Measurements from ENCODE around the gene VPS39. TPM values are rescaled to one million over a fixed set of nuclear protein-coding genes. Genes with fewer than 3 reads are reported as not detected.

VPS39 gene
- total and polyA plus RNA-seq, 2 donors (not counting 3 experiments of a cell fraction or from before 2014, with no cell fraction given): 56.5 to 56.7 TPM

DNA sequence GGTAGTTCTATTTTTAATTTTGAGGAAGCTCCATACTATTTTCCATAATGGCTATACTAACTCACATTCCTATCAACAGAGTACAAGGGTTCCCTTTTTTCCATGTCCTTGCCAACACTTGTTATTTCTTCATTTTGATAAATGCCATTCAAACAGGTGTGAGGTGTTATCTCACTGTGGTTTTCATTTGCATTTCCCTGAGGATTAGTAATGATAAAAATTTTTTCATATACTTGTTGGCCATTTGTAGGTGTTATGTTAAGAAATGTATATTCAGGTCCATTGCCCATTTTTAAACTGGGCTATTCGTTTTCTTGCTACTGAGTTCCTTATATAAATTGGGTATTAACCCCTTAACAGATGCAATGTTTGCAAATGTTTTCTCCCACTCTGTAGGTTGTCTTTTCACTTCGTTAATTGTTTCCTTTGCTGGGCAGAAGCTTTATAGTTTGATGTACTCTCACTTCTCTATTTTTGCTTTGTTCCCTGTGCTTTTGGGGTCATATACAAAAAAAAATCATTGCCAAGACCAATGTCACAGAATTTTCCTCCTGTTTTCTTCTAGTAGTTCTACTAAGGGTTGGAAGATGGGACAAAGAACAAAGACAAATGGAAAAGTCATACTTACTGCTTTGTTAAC is 11.0 kb upstream of the VPS39 start:
- H3K4me2 ChIP-seq (ENCODE audit: insufficient read depth, low read length): no peak overlapping the region
- H2AFZ ChIP-seq (ENCODE audit: low read depth, low read length): no peak overlapping the region
- no peak for DNase-seq (ENCODE audit: low read depth, low spot score)
- H3K27me3 ChIP-seq (ENCODE audit: control insufficient read depth in 2 of 2, insufficient read depth in 2 of 2, low read length in 2 of 2): no peaks in the 10 kb centered on the region
- no peak overlapping the region for H3K4me3 ChIP-seq (replicated peaks in 1 of 3; ENCODE audit: insufficient read depth in 1 of 3, low read depth in 1 of 3, low read length in 3 of 3)
- no peaks in the 10 kb centered on the region for H3K4me1 ChIP-seq (ENCODE audit: control insufficient read depth, extremely low read depth, insufficient read depth, low read length)
- dilution Hi-C loops (cut with MboI; ENCODE audit: extremely low pct_ligation_motif_present, low sequenced_read_pairs) (no loop called here), intact Hi-C loops (cut with micrococcal nuclease) (no loop called here)
- BruUV-seq (replicated peaks): no TSS peak
- no peaks in the 10 kb centered on the region for H3K9me3 ChIP-seq (replicated peaks; ENCODE audit: control insufficient read depth, insufficient read depth, low read length)
- CTCF ChIA-PET: interaction anchor here (1.2 to 1.6 kb wide), 2 partner anchors 11 kb away, joined by 3 to 5 read pairs; partner anchors contain the start of gene VPS39
- no peaks in the 10 kb centered on the region for H3K79me2 ChIP-seq (ENCODE audit: control insufficient read depth, insufficient read depth, low read length)
- peaks cover 3 to 7% of the 10 kb centered on the region in 2 experiments for H3K36me3 ChIP-seq (ENCODE audit: control insufficient read depth in 2 of 2, extremely low read depth in 1 of 2, insufficient read depth in 2 of 2, low read length in 2 of 2)
- H3K9me1 ChIP-seq (replicated peaks; ENCODE audit: control insufficient read depth, extremely low read depth, insufficient read depth, low read length): no peaks in the 10 kb centered on the region
- H3K27ac ChIP-seq (ENCODE audit: insufficient read depth, low read depth, low read length): no peak overlapping the region
- H3K9ac ChIP-seq (replicated peaks; ENCODE audit: extremely low read depth, insufficient read depth, low read length): no peak overlapping the region
- POLR2A ChIA-PET: no interaction called here
- H4K20me1 ChIP-seq (replicated peaks; ENCODE audit: control insufficient read depth, extremely low read depth, insufficient read depth, low read length): no peaks in the 10 kb centered on the region
- no peak for TF ChIP-seq POLR2AphosphoS5 (IDR thresholded peaks at IDR 0.05; ENCODE audit: insufficient read depth, low read depth, low read length)
- no peak for TF ChIP-seq CTCF (IDR thresholded peaks at IDR 0.05; ENCODE audit: extremely low read depth in 1 of 2, insufficient read depth in 1 of 2, low read depth in 1 of 2, low read length in 2 of 2)
- TF ChIP-seq POLR2A (IDR thresholded peaks at IDR 0.05; ENCODE audit: low read depth, low read length): no peak
- FAIRE-seq: no peak

DNA sequence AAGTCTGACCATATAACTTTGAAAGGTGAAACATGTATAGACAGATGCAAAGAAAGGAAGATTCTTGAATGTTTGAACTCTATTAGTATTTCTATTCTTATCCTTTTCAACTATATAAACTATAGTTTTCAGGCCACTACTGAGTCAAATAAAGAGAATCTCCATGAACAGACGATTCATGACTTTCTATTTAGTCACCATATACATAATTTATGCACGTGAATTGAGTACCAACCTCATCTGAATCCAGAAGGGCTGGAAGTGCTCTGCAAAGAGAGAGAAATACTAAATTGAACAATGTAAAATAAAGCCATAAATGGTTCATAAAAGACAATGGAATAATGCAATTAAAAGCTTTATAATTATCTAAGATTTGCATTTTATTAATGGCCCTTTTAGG is 9.5 kb upstream of the VPS39 start:
- dilution Hi-C loops (cut with MboI; ENCODE audit: extremely low pct_ligation_motif_present, low sequenced_read_pairs) (no loop called here), intact Hi-C loops (cut with micrococcal nuclease) (no loop called here)
- Histone ChIP-seq H3K4me3 (replicated peaks in 1 of 3; ENCODE audit: insufficient read depth in 1 of 3, low read depth in 1 of 3, low read length in 3 of 3) (no peak overlapping the region), H3K27me3 (ENCODE audit: control insufficient read depth in 2 of 2, insufficient read depth in 2 of 2, low read length in 2 of 2) (no peaks in the 10 kb centered on the region), H3K36me3 (ENCODE audit: control insufficient read depth in 2 of 2, extremely low read depth in 1 of 2, insufficient read depth in 2 of 2, low read length in 2 of 2) (peaks cover 0 to 11% of the 10 kb centered on the region in 2 experiments), H3K9ac (replicated peaks; ENCODE audit: extremely low read depth, insufficient read depth, low read length) (no peak overlapping the region), H3K4me1 (ENCODE audit: control insufficient read depth, extremely low read depth, insufficient read depth, low read length) (no peaks in the 10 kb centered on the region), H3K79me2 (ENCODE audit: control insufficient read depth, insufficient read depth, low read length) (no peaks in the 10 kb centered on the region), H3K4me2 (ENCODE audit: insufficient read depth, low read length) (no peak overlapping the region), H4K20me1 (replicated peaks; ENCODE audit: control insufficient read depth, extremely low read depth, insufficient read depth, low read length) (no peaks in the 10 kb centered on the region), H3K9me3 (replicated peaks; ENCODE audit: control insufficient read depth, insufficient read depth, low read length) (no peaks in the 10 kb centered on the region), H3K9me1 (replicated peaks; ENCODE audit: control insufficient read depth, extremely low read depth, insufficient read depth, low read length) (no peaks in the 10 kb centered on the region), H2AFZ (ENCODE audit: low read depth, low read length) (no peak overlapping the region), H3K27ac (ENCODE audit: insufficient read depth, low read depth, low read length) (no peak overlapping the region)
- ChIA-PET POLR2A (no interaction called here), CTCF (interaction anchor here (0.7 to 1.5 kb wide), 2 partner anchors 168 kb away, joined by 3 to 5 read pairs; no protein-coding TSS in a partner anchor)
- FAIRE-seq (no peak), DNase-seq (ENCODE audit: low read depth, low spot score) (no peak)
- TF ChIP-seq FOS (IDR thresholded peaks at IDR 0.05; ENCODE audit: borderline replicate concordance, insufficient read depth, low read length) (no peak), MAX (IDR thresholded peaks at IDR 0.05; ENCODE audit: insufficient read depth, insufficient read length) (no peak), POLR2A (IDR thresholded peaks at IDR 0.05; ENCODE audit: low read depth, low read length) (no peak), MYC (IDR thresholded peaks at IDR 0.05; ENCODE audit: low read depth, low read length) (no peak), JUN (IDR thresholded peaks at IDR 0.05; ENCODE audit: borderline replicate concordance, insufficient read depth, insufficient read length, low read depth) (no peak), CTCF (IDR thresholded peaks at IDR 0.05; ENCODE audit: extremely low read depth in 1 of 2, insufficient read depth in 1 of 2, low read depth in 1 of 2, low read length in 2 of 2) (no peak), EZH2 (IDR thresholded peaks at IDR 0.05; ENCODE audit: borderline replicate concordance, low read depth, low read length, severe bottlenecking) (no peak), POLR2AphosphoS5 (IDR thresholded peaks at IDR 0.05; ENCODE audit: insufficient read depth, low read depth, low read length) (no peak), GATA2 (IDR thresholded peaks at IDR 0.05; ENCODE audit: insufficient read depth, insufficient read length, low read depth, low read length) (no peak)
- no TSS peak for BruUV-seq (replicated peaks)
